ENCODE results near the gene SMIM43. TPM values are rescaled to one million over a fixed set of nuclear protein-coding genes. Genes with fewer than 3 reads are reported as not detected.

Gene SMIM43
- total RNA-seq, 1 donor from 2014 or later, result not detected

DNA sequence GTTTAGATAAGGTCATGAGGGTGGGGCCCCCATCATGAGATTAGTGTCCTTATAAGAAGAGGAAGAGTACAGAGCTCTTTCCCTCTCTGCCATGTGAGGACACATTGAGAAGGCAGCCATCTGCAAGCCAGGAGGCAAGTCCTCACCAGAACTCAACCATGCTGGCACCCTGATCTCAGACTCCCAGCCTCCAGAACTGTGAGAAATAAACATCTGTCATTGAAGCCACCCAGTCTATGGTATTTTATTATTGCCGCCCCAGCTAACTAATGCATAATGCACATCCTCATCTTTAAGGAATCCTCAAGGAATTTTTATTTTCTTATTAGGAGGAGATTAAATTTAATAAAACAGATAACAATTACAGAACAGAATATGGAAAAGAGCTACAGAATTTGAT, 19.4 kb upstream of the SMIM43 start:
- H3K27ac Mint-ChIP-seq (ENCODE audit: unreplicated experiment), result peak overlapping the region; percentile 91
- DNase-seq (ENCODE audit: low spot score), result no peak
- H3K4me3 Mint-ChIP-seq (ENCODE audit: unreplicated experiment), result no peak overlapping the region
- peaks cover 1% of the 10 kb centered on the region for H3K36me3 Mint-ChIP-seq (ENCODE audit: low read depth)
- no peaks in the 10 kb centered on the region for H3K27me3 Mint-ChIP-seq (ENCODE audit: low read depth)
- peaks cover 42% of the 10 kb centered on the region for H3K4me1 Mint-ChIP-seq (ENCODE audit: low read depth)
- TF ChIP-seq, protein P1, sequence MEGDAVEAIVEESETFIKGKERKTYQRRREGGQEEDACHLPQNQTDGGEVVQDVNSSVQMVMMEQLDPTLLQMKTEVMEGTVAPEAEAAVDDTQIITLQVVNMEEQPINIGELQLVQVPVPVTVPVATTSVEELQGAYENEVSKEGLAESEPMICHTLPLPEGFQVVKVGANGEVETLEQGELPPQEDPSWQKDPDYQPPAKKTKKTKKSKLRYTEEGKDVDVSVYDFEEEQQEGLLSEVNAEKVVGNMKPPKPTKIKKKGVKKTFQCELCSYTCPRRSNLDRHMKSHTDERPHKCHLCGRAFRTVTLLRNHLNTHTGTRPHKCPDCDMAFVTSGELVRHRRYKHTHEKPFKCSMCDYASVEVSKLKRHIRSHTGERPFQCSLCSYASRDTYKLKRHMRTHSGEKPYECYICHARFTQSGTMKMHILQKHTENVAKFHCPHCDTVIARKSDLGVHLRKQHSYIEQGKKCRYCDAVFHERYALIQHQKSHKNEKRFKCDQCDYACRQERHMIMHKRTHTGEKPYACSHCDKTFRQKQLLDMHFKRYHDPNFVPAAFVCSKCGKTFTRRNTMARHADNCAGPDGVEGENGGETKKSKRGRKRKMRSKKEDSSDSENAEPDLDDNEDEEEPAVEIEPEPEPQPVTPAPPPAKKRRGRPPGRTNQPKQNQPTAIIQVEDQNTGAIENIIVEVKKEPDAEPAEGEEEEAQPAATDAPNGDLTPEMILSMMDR (IDR thresholded peaks at IDR 0.05), result no peak
- H3K9me3 Mint-ChIP-seq (ENCODE audit: low read depth), result peaks cover 14% of the 10 kb centered on the region

DNA sequence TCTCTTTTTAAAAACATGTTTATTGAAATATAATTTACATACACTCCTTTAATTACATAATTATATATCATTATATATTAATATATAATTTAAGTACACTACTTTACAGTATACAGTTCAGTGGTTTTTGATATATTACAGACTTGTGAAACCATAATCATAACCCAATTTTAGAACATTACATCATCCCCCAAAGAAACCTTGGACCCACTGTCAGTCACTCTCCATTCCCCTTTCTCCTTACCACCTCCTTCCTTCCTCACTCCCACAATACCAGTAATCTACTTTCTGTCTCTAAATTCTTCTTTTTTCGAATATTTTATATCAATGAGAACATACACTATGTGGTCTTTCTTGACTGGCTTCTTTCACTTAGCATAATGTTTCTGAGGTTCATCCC, 18.2 kb upstream of the SMIM43 start:
- TF ChIP-seq, protein P1 (IDR thresholded peaks at IDR 0.05), result no peak
- DNase-seq (ENCODE audit: low spot score), result no peak
- H3K4me1 Mint-ChIP-seq (ENCODE audit: low read depth), result peaks cover 31% of the 10 kb centered on the region
- no peak overlapping the region for H3K27ac Mint-ChIP-seq (ENCODE audit: unreplicated experiment)
- peaks cover 1% of the 10 kb centered on the region for H3K36me3 Mint-ChIP-seq (ENCODE audit: low read depth)
- no peak overlapping the region for H3K4me3 Mint-ChIP-seq (ENCODE audit: unreplicated experiment)
- no peaks in the 10 kb centered on the region for H3K27me3 Mint-ChIP-seq (ENCODE audit: low read depth)
- H3K9me3 Mint-ChIP-seq (ENCODE audit: low read depth), result peaks cover 14% of the 10 kb centered on the region

DNA sequence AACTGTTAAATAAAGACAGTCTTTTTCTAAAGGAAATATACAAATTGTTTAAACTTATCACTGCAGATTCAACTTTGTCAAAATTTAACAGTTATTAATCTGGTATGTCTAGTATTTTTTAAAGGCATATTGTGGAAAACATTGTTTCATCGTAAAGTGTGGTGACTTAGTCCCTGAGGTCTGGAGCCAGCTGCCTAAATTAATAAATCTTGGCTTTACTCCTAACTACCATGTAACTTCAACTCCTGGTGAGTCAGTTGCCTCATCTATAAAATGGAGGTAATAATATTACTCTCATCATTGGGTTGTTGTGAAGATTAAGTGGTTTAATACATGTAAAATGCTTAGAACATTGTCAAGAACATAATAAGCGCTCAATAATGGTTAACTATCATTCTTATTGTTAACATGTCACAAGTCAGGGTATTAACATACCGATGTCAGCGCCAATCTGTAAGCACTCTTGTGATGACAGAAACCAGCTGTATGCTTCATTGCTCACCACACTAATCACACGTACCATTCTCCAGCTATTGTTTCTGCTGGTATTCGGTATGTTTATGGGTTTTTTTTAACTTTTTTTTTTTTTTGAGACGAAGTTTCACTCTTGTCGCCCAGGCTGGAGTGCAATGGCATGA, 14.1 kb upstream of the SMIM43 start:
- TF ChIP-seq, protein P1 (IDR thresholded peaks at IDR 0.05), result no peak
- H3K4me1 Mint-ChIP-seq (ENCODE audit: low read depth), result peaks cover 8% of the 10 kb centered on the region
- DNase-seq (ENCODE audit: low spot score), result no peak
- H3K27me3 Mint-ChIP-seq (ENCODE audit: low read depth), result no peaks in the 10 kb centered on the region
- H3K4me3 Mint-ChIP-seq (ENCODE audit: unreplicated experiment), result no peak overlapping the region
- H3K9me3 Mint-ChIP-seq (ENCODE audit: low read depth), result peaks cover 9% of the 10 kb centered on the region
- no peak overlapping the region for H3K27ac Mint-ChIP-seq (ENCODE audit: unreplicated experiment)
- peaks cover 1% of the 10 kb centered on the region for H3K36me3 Mint-ChIP-seq (ENCODE audit: low read depth)

DNA sequence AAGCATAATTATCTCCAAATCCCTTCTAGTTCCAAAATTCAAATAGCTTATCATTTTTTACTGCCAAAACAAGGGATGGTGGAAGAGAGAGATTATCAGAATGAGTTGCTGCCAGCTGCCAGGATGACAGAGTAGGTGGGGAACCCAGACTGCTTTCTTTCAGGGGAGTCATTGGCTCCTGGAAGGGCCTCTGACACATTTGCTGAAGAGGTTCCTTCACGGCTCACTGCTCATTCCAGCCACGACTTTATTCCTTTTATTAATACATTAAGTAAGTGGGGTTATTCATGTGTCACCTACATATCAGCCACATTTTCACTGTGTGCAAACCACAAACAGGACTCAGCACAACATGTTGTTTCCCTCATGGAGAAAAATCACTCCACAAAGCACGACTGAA, 12.7 kb upstream of the SMIM43 start:
- no peaks in the 10 kb centered on the region for H3K9me3 Mint-ChIP-seq (ENCODE audit: low read depth)
- no peaks in the 10 kb centered on the region for H3K4me1 Mint-ChIP-seq (ENCODE audit: low read depth)
- no peaks in the 10 kb centered on the region for H3K36me3 Mint-ChIP-seq (ENCODE audit: low read depth)
- TF ChIP-seq, protein P1 (IDR thresholded peaks at IDR 0.05), result no peak
- no peak overlapping the region for H3K27ac Mint-ChIP-seq (ENCODE audit: unreplicated experiment)
- no peak overlapping the region for H3K4me3 Mint-ChIP-seq (ENCODE audit: unreplicated experiment)
- H3K27me3 Mint-ChIP-seq (ENCODE audit: low read depth), result peaks cover 1% of the 10 kb centered on the region
- DNase-seq (ENCODE audit: low spot score), result no peak

DNA sequence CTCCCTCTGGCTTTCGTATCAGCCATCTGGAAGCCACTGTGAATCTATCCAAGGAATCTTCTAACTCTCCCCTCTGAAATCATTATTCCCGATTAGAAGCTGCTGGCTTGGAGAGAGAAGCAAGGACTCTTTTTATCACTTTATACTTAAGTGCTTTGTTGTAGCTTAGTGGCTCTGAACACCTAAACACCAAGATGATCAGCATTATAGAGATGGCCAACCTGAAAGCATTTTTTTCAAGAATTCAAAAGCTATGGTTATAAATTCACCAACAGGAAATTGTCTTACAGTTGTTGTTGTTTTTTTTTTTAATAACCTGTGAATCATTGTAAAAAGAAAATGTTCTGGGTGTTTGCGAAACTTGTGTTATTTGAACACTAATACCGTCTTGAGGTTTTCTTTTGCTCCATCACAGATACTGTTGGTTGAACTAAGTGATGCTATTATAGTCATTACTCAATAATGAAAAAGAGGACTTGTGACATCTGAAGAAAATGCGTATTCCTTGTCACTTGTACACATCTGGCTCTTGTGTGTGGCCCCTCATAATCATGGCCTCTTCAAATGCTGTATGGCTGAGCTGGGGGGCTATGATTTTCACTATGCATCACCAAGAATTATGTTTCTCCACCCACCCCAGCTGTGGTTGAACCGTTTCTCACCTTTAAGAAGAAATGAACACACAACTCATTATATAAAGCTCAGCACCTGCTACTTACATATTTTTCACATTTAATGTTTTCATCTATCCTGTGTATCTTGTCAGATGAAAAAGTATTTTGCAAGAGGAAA, 11.8 kb upstream of the SMIM43 start:
- Mint-ChIP-seq H3K4me1 (ENCODE audit: low read depth) (no peaks in the 10 kb centered on the region), H3K27me3 (ENCODE audit: low read depth) (peaks cover 1% of the 10 kb centered on the region), H3K27ac (ENCODE audit: unreplicated experiment) (no peak overlapping the region), H3K36me3 (ENCODE audit: low read depth) (no peaks in the 10 kb centered on the region), H3K4me3 (ENCODE audit: unreplicated experiment) (no peak overlapping the region), H3K9me3 (ENCODE audit: low read depth) (no peaks in the 10 kb centered on the region)
- no peak for DNase-seq (ENCODE audit: low spot score)
- TF ChIP-seq, protein P1 (IDR thresholded peaks at IDR 0.05), result no peak

Data from chondrocyte (in vitro differentiated cells).